RWPE1 (cell line): ENCODE results near the gene KCNN2.

Source experiments
- CTCF ChIA-PET: fragments of 350-600 bp; sonication (Branson Sonifier 250); formaldehyde crosslinking; extraction: SDS; loops from one replicate; lab custom pipeline; 2021; lab: Yijun Ruan, JAX
- POLR2A ChIA-PET: fragments of 400-600 bp; formaldehyde crosslinking; extraction: SDS; loops from one replicate; lab custom pipeline; 2020; ENCODE audit warnings: antibody characterized with exemption; ENCODE audit not compliant: low non-redundant PET; lab: Yijun Ruan, JAX
- DNase-seq: peaks from one replicate; pipeline ENCODE4 v3.0.0; 2012; ENCODE audit warnings: low spot score
- H3K27ac ChIP-seq: fragments of 450-650 bp; 2 replicates; pipeline ENCODE4 v1.5.1; 2017
- CTCF ChIP-seq: fragments of 450-650 bp; conservative IDR thresholded peaks from 2 replicates; pipeline ENCODE4 v1.5.1; 2017; ENCODE audit warnings: low read depth, mild to moderate bottlenecking

Gene KCNN2

GRCh38 chr5:114358329-114358728 is 3.5 kb upstream of the KCNN2 start:
- CTCF ChIA-PET = interaction anchor here (0.6 to 0.7 kb wide), 5 partner anchors 207 to 1565 kb away, joined by 3 to 4 read pairs (median 3); no protein-coding TSS in a partner anchor
- no peak for DNase-seq
- POLR2A ChIA-PET = no interaction called here

GRCh38 chr5:114360357-114360756 is 1.5 kb upstream of the KCNN2 start:
- CTCF ChIA-PET = no interaction called here
- no peak for DNase-seq
- TF ChIP-seq CTCF = no peak
- H3K27ac ChIP-seq = no peak overlapping the region
- POLR2A ChIA-PET = no interaction called here

More at GRCh38 chr5:114358329-114358728, 3.5 kb upstream of the KCNN2 start:
- 0 out of 2 replicates have a peak, but pooled peaks have one; percentile 15 for TF ChIP-seq CTCF
- H3K27ac ChIP-seq = no peak overlapping the region

- no peak overlapping the region for H3K27ac ChIP-seq
- peak; percentile 11 for DNase-seq
- TF ChIP-seq CTCF = no peak
- ChIA-PET CTCF (interaction anchor here (0.6 kb wide), 1 partner anchor 87 kb away, joined by 3 read pairs; no protein-coding TSS in a partner anchor), POLR2A (no interaction called here)
These were observed 800 bp upstream of the KCNN2 start for GRCh38 chr5:114360816-114361723.

GRCh38 chr5:114362197-114362976 is 517 bp downstream of the KCNN2 start:
- ChIA-PET POLR2A (no interaction called here), CTCF (interaction anchor here (1.2 kb wide), 1 partner anchor 87 kb away, joined by 4 read pairs; no protein-coding TSS in a partner anchor)
- TF ChIP-seq CTCF = no peak
- peak; percentile 13 for DNase-seq
- H3K27ac ChIP-seq = no peak overlapping the region

GRCh38 chr5:114362977-114363761 is 1.3 kb downstream of the KCNN2 start:
- CTCF ChIA-PET = interaction anchor here (1.2 kb wide), 1 partner anchor 86 kb away, joined by 4 read pairs; no protein-coding TSS in a partner anchor
- TF ChIP-seq CTCF = no peak
- H3K27ac ChIP-seq = no peak overlapping the region
- DNase-seq = no peak
- POLR2A ChIA-PET = no interaction called here
